Islet precursor cell (in vitro differentiated cells): Measurements from ENCODE around the gene SLC36A2.
"Not testable (repeated sequence)": the region's sequence is repeated elsewhere in the genome, so short reads cannot be mapped to it uniquely, and the experiment has no call there.

Experiments
- DNase-seq: peaks from one replicate; pipeline ENCODE4 v3.0.0-alpha.2; 2018

Gene SLC36A2

GRCh38 chr5:151320481-151320880 lies 26.9 kb downstream of the SLC36A2 start:
- peak; percentile 31 for DNase-seq

GRCh38 chr5:151318850-151319732 lies 28.3 kb downstream of the SLC36A2 start:
- peak; percentile 74 for DNase-seq

- no peak for DNase-seq
Measured at GRCh38 chr5:151317871-151318270, 29.5 kb downstream of the SLC36A2 start.

GRCh38 chr5:151315998-151316597 lies 31.3 kb downstream of the SLC36A2 start:
- peak; percentile 81 for DNase-seq

GRCh38 chr5:151313357-151313756 lies 34.0 kb downstream of the SLC36A2 start:
- no peak for DNase-seq

GRCh38 chr5:151312756-151313324 lies 34.5 kb downstream of the SLC36A2 start:
- peak; percentile 70 for DNase-seq

GRCh38 chr5:151310932-151311331 lies 36.4 kb downstream of the SLC36A2 start:
- DNase-seq: no peak

GRCh38 chr5:151309821-151310220 lies 37.5 kb downstream of the SLC36A2 start:
- not testable (repeated sequence) for DNase-seq

- DNase-seq: not testable (repeated sequence)
Measured at GRCh38 chr5:151309266-151309665, 38.1 kb downstream of the SLC36A2 start.

GRCh38 chr5:151303666-151304065 lies 43.7 kb downstream of the SLC36A2 start, which contains the start of gene SLC36A3:
Gene SLC36A3, minus strand, starts transcription at chr5:151303766. Its CDS starts 412 bp downstream, at chr5:151303354.
- DNase-seq: no peak

GRCh38 chr5:151298063-151298855 lies 49.1 kb downstream of the SLC36A2 start:
- peak; percentile 76 for DNase-seq

- no peak for DNase-seq
Measured at GRCh38 chr5:151296974-151297373, 50.4 kb downstream of the SLC36A2 start.

- DNase-seq: no peak
Measured at GRCh38 chr5:151296478-151296830, 50.9 kb downstream of the SLC36A2 start.

- DNase-seq: no peak
Measured at GRCh38 chr5:151295791-151296477, 51.4 kb downstream of the SLC36A2 start.

- DNase-seq: no peak
Measured at GRCh38 chr5:151295138-151295537, 52.2 kb downstream of the SLC36A2 start.

- DNase-seq: no peak
Measured at GRCh38 chr5:151293624-151294023, 53.7 kb downstream of the SLC36A2 start.

GRCh38 chr5:151288180-151288579 lies 59.2 kb downstream of the SLC36A2 start:
- peak; percentile 70 for DNase-seq

GRCh38 chr5:151286246-151286645 lies 61.1 kb downstream of the SLC36A2 start:
- no peak for DNase-seq

- DNase-seq: peak; percentile 76
Measured at GRCh38 chr5:151285683-151286082, 61.7 kb downstream of the SLC36A2 start.

GRCh38 chr5:151284392-151284967 lies 62.9 kb downstream of the SLC36A2 start:
- no peak for DNase-seq

GRCh38 chr5:151283120-151283825 lies 64.1 kb downstream of the SLC36A2 start:
- DNase-seq: no peak
